ENCODE measurements around the gene FRAS1. TPM values are rescaled to one million over a fixed set of nuclear protein-coding genes. Genes with fewer than 3 reads are reported as not detected.

FRAS1 gene
- total and polyA plus RNA-seq, 2 donors (not counting 3 experiments of a cell fraction or from before 2014, with no cell fraction given), result 1.4 to 3.6 TPM

DNA sequence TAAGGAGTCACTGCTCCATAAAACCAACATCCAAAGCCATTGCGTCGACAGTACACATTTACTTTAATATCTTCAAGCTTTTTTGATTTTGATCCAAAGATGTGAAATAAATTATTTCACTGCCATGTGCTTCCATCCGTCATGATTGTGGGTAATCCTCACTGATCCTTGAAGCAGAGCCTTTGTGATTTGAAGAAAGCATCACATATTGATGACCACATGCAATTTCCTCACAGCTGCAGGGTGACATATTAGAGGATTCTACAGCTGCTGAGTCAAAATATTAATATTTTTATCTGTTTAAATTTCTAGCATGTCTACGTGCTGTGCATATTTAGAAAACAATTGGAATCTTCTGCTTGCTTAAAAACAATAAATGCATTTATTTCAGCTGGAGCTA lies 297.7 kb downstream of the FRAS1 start:
- Histone ChIP-seq H3K4me3 (replicated peaks in 1 of 3; ENCODE audit: insufficient read depth in 1 of 3, low read depth in 1 of 3, low read length in 3 of 3) (no peak overlapping the region), H2AFZ (ENCODE audit: low read depth, low read length) (no peak overlapping the region), H3K79me2 (ENCODE audit: control insufficient read depth, insufficient read depth, low read length) (no peaks in the 10 kb centered on the region), H3K9me1 (replicated peaks; ENCODE audit: control insufficient read depth, extremely low read depth, insufficient read depth, low read length) (no peaks in the 10 kb centered on the region), H3K9ac (replicated peaks; ENCODE audit: extremely low read depth, insufficient read depth, low read length) (no peak overlapping the region), H3K36me3 (ENCODE audit: control insufficient read depth in 2 of 2, extremely low read depth in 1 of 2, insufficient read depth in 2 of 2, low read length in 2 of 2) (no peaks in the 10 kb centered on the region), H4K20me1 (replicated peaks; ENCODE audit: control insufficient read depth, extremely low read depth, insufficient read depth, low read length) (no peaks in the 10 kb centered on the region), H3K4me1 (ENCODE audit: control insufficient read depth, extremely low read depth, insufficient read depth, low read length) (no peaks in the 10 kb centered on the region), H3K27me3 (ENCODE audit: control insufficient read depth in 2 of 2, insufficient read depth in 2 of 2, low read length in 2 of 2) (no peaks in the 10 kb centered on the region), H3K9me3 (replicated peaks; ENCODE audit: control insufficient read depth, insufficient read depth, low read length) (no peaks in the 10 kb centered on the region), H3K4me2 (ENCODE audit: insufficient read depth, low read length) (no peak overlapping the region), H3K27ac (ENCODE audit: insufficient read depth, low read depth, low read length) (no peak overlapping the region)
- DNase-seq (ENCODE audit: low read depth, low spot score), result no peak
- FAIRE-seq, result no peak
- dilution Hi-C loops (cut with MboI; ENCODE audit: extremely low pct_ligation_motif_present, low sequenced_read_pairs) (no loop called here), intact Hi-C loops (cut with micrococcal nuclease) (no loop called here)
- BruUV-seq (replicated peaks), result no TSS peak
- POLR2A ChIA-PET, result no interaction called here
- TF ChIP-seq, protein P1, sequence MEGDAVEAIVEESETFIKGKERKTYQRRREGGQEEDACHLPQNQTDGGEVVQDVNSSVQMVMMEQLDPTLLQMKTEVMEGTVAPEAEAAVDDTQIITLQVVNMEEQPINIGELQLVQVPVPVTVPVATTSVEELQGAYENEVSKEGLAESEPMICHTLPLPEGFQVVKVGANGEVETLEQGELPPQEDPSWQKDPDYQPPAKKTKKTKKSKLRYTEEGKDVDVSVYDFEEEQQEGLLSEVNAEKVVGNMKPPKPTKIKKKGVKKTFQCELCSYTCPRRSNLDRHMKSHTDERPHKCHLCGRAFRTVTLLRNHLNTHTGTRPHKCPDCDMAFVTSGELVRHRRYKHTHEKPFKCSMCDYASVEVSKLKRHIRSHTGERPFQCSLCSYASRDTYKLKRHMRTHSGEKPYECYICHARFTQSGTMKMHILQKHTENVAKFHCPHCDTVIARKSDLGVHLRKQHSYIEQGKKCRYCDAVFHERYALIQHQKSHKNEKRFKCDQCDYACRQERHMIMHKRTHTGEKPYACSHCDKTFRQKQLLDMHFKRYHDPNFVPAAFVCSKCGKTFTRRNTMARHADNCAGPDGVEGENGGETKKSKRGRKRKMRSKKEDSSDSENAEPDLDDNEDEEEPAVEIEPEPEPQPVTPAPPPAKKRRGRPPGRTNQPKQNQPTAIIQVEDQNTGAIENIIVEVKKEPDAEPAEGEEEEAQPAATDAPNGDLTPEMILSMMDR (IDR thresholded peaks at IDR 0.05; ENCODE audit: extremely low read depth in 1 of 2, insufficient read depth in 1 of 2, low read depth in 1 of 2, low read length in 2 of 2), result no peak
- TF ChIP-seq EZH2 (IDR thresholded peaks at IDR 0.05; ENCODE audit: borderline replicate concordance, low read depth, low read length, severe bottlenecking) (no peak), POLR2A (IDR thresholded peaks at IDR 0.05; ENCODE audit: low read depth, low read length) (no peak), MYC (IDR thresholded peaks at IDR 0.05; ENCODE audit: low read depth, low read length) (no peak), JUN (IDR thresholded peaks at IDR 0.05; ENCODE audit: borderline replicate concordance, insufficient read depth, insufficient read length, low read depth) (no peak), GATA2 (IDR thresholded peaks at IDR 0.05; ENCODE audit: insufficient read depth, insufficient read length, low read depth, low read length) (no peak), POLR2AphosphoS5 (IDR thresholded peaks at IDR 0.05; ENCODE audit: insufficient read depth, low read depth, low read length) (no peak), FOS (IDR thresholded peaks at IDR 0.05; ENCODE audit: borderline replicate concordance, insufficient read depth, low read length) (no peak)
- TF ChIP-seq, protein P2, sequence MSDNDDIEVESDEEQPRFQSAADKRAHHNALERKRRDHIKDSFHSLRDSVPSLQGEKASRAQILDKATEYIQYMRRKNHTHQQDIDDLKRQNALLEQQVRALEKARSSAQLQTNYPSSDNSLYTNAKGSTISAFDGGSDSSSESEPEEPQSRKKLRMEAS (IDR thresholded peaks at IDR 0.05; ENCODE audit: insufficient read depth, insufficient read length), result no peak
- CTCF ChIA-PET, result interaction anchor here (1.0 to 1.7 kb wide), 2 partner anchors 9 to 22 kb away, joined by 3 to 5 read pairs; no protein-coding TSS in a partner anchor

All from endothelial cell of umbilical vein (primary cell).